Measurements from ENCODE around the gene ARHGAP45.

ARHGAP45 gene

GRCh38 chr19:1054102-1055027 is 12.6 kb upstream of the ARHGAP45 start:
- DNase-seq, result no peak

- no peak for DNase-seq
Observed at GRCh38 chr19:1055028-1055425, 11.9 kb upstream of the ARHGAP45 start.

- DNase-seq, result no peak
Observed at GRCh38 chr19:1055886-1056620, 10.9 kb upstream of the ARHGAP45 start.

- peak; percentile 76 for DNase-seq
Observed at GRCh38 chr19:1057176-1057855, 9.7 kb upstream of the ARHGAP45 start.

- DNase-seq, result no peak
Observed at GRCh38 chr19:1058112-1058511, 8.9 kb upstream of the ARHGAP45 start.

- DNase-seq, result no peak
Observed at GRCh38 chr19:1060689-1061088, 6.3 kb upstream of the ARHGAP45 start.

- no peak for DNase-seq
Observed at GRCh38 chr19:1061987-1062386, 5.0 kb upstream of the ARHGAP45 start.

- DNase-seq, result peak; percentile 76
Observed at GRCh38 chr19:1062387-1063029, 4.5 kb upstream of the ARHGAP45 start.

GRCh38 chr19:1063030-1063908 is 3.7 kb upstream of the ARHGAP45 start:
- peak; percentile 82 for DNase-seq

- DNase-seq, result no peak
Observed at GRCh38 chr19:1063909-1064660, 2.9 kb upstream of the ARHGAP45 start.

GRCh38 chr19:1064661-1065605 is 2.0 kb upstream of the ARHGAP45 start:
- peak; percentile 84 for DNase-seq

- no peak for DNase-seq
Observed at GRCh38 chr19:1065606-1066109, 1.3 kb upstream of the ARHGAP45 start.

- DNase-seq, result peak; percentile 54
Observed at GRCh38 chr19:1066251-1066747, 668 bp upstream of the ARHGAP45 start.

GRCh38 chr19:1067341-1067957 is 482 bp downstream of the ARHGAP45 start:
- DNase-seq, result peak; percentile 51

- DNase-seq, result peak; percentile 76
Observed at GRCh38 chr19:1068009-1069001, 1.3 kb downstream of the ARHGAP45 start.

GRCh38 chr19:1069009-1069779 is 2.2 kb downstream of the ARHGAP45 start:
- peak; percentile 95 for DNase-seq

GRCh38 chr19:1070576-1070930 is 3.6 kb downstream of the ARHGAP45 start:
- DNase-seq, result no peak
